CD4-positive, alpha-beta T cell treated with Interleukin-6 at 100 ng/mL for 8 hours (primary cell): ENCODE results near the gene PRDM15.

Experiments
- DNase-seq: peaks from one replicate; pipeline ENCODE4 v3.0.0-alpha.2; 2020; ENCODE audit warnings: mixed read lengths, low spot score

PRDM15 gene

DNA sequence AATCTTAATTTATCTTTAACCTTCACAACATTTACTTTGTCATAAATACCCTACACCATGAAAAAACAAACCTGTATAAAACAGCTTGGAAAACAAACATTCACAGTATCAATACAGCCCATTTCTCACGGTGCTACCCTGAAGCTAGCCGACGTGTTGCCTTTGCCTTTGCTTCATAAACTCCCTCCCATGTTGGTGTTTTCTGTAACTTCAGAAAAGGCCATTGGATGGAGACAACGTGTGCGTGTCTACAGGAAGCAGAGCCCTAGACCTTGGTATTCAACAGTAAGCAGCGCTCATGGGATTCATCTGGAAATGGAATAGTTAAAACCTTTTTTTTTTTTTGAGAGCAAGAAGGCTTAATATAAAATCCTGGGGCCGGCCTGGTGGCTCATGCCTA lies 7.2 kb upstream of the PRDM15 start:
- no peak for DNase-seq

- DNase-seq, result no peak
These were observed 6.3 kb upstream of the PRDM15 start for GRCh38 chr21:41885341-41886024.

DNA sequence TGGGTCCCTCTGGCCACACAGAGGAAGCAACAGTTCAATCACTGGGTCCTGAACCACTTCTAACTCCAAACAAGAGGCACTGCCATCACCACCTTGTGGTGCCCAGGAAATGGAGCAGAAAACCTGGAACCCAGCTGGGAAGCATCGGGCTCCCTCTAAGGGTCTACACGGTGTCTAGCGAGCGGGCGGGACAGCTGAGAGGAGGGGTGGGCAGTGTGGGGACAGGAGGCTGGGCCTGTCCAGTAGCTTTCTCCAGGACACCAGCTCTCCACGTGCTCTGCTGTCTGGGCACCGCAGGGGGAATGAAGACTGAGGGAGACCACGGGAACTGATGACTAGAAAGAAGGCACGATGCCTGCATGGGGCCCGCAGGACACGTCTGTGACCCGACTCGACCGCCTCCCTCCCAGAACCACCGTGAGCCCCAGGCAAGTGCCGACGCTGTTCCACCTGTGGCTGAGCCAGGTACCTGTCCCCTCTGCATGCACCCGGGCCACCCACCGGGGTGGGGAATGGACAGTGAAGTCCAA lies 5.4 kb upstream of the PRDM15 start:
- DNase-seq, result no peak

GRCh38 chr21:41883582-41883981 lies 4.4 kb upstream of the PRDM15 start:
- DNase-seq, result no peak

DNA sequence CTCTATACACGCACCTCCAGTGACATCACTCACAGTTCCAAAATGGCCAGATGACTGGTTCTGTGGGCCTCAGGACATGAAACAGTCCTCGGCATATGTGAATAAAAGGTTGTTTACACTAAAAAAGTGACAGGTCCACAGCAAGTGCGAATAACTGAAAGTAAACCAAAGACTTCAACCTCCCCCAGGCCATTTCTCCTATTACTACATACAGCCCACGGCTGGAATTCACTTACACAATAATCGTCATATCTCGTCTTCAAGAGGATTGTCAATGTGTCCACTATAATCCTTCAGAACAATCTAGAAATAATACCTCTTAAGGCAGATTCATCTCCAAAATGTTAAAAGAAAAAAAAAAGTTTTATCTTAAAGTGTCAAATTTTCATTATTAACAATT lies 1.9 kb upstream of the PRDM15 start:
- no peak for DNase-seq

GRCh38 chr21:41880153-41880552 lies 1.0 kb upstream of the PRDM15 start:
- DNase-seq, result no peak

DNA sequence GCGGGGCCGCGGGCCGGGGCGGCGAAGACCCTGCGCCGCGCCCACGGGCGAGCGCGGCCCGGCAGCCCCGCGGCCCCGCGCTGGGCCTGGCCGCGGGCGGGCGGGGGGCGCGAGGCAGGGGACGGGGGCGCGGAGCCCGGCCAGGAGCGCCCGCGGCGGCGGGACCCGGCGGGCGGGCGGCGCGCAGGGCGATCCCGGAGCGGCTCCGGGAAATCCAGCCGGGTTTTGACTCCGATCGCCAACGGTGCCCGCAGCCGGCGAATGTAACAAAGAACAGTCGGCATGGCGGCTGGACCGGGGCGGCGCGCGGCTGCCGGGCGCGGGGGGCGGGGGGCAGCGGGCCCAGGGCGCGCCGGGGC lies 334 bp downstream of the PRDM15 start:
- DNase-seq, result peak; percentile 70

- peak; percentile 9 for DNase-seq
These were observed 978 bp downstream of the PRDM15 start for GRCh38 chr21:41877901-41878830.

DNA sequence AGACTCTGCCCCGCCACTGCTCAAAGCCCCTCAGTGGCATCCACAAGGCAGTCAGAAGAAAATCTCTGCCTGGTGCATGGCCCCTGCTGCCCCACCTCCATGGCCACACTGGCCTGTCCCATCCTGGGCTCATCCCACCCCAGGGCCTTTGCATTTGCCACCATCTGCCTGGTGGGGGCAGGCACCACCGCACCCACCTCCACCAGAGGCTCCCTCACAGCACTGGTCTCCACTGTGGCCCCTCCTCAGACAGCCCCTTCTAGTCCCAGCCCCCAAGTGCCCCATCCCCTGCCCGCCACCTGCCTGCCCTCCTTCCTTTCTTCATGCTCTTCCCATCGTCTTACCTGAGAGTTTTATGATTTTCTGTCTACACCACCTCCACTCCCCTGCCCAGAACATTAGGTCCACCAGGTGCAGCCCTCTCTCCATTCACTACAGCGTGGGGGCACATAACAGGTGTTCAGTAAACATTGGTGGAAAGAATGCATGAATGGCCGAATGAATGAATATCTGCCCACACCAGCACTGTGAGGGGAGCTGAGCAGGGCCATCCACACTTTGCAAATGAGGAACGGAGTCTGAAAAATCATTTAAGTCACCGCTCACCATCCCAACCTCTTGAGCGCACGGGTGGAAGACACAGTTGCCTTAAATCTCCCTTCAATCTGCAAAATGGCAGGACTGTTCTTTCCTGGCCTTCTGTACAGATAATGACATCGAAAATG lies 2.1 kb downstream of the PRDM15 start:
- DNase-seq, result no peak

DNA sequence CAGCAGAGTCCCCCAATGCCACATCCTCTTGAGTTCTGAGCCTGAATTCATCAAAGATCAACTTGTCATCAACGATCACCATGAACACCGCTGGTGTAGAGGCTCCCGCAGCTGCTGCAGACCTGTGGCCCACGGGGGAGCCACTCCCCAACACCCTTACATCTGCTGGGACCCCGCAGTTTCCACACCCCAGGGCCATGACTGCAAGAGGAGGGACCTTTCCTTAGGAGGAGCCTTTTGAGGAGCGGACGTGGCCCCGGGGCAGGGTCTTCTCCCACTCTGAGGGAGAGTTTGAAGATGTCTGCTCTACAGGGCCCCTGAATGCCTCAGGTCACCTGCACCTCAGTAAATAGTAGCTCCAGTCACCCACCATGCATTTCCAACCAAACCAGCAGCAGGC lies 2.7 kb downstream of the PRDM15 start:
- no peak for DNase-seq

- no peak for DNase-seq
These were observed 4.1 kb downstream of the PRDM15 start for GRCh38 chr21:41875086-41875485.

GRCh38 chr21:41874611-41875010 lies 4.5 kb downstream of the PRDM15 start:
- no peak for DNase-seq

DNA sequence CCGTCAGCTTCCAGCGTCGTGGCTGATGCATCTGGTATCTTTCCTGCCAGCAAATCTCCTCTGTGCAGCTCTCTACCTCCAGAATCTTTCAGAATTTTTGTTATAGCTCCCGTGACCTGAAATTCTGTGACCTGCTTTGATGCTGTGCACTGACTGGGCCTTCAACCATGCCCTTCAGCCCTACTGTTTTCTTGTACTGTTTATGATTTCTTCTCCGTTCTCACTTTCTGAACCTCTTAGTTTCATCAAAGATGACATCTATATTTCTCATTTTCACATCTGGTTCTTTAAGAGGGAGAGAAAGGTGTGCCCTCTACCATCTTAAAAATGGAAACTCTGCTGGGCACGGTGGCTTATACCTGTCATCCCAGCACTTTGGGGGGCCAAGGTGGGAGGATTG lies 5.7 kb downstream of the PRDM15 start:
- no peak for DNase-seq

DNA sequence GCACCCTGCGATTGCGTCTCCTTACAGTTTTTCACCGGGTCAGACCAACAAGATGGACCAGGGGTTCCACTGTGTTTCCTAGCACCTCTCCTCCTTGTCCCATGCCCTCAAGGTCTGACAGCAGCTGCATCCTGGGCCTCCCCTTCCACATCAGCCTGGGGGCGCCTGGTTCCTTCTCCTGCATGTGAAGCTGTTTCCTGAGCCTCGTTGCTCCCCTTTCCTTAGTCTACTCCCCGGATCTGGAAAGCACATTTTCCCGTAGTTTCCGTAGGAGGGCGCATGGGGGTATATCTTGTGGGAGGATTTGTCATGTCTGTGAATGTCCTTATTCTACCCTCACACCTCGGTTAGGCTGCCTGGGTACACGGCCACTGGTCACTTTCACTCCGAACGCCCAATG lies 6.1 kb downstream of the PRDM15 start:
- DNase-seq, result no peak

GRCh38 chr21:41871293-41872030 lies 7.7 kb downstream of the PRDM15 start:
- no peak for DNase-seq

- no peak for DNase-seq
These were observed 9.4 kb downstream of the PRDM15 start for GRCh38 chr21:41869771-41870170.

DNA sequence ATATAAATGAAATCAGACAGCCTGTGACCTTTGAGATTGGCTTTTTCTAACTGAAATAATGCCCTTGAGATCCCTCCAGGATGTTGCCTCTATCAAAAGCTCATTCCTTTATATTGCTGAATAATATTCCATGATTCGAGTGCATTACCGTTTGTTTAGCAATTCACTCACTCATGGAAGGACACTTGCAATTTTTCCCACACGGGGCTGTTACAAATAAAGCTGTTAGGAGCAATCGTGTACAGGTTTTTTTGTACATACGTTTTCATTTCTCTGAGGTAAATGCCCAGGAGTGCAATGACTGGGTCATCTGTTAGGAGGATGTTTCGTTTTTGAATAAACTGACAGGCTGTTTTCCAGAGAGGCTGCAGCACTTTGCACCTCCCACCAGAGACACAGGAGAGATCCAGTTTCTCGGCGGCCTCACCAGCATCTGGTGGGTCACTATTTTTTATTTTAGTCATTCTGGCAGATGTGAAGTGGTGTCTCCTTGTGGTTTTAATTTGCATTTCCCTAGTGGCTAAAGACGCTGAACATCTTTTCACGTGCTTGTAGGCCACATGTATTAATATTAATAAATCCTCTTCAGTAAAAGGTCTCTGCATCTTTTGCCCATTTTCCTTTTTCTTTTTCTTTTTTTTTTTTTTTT lies 11.0 kb downstream of the PRDM15 start:
- no peak for DNase-seq

DNA sequence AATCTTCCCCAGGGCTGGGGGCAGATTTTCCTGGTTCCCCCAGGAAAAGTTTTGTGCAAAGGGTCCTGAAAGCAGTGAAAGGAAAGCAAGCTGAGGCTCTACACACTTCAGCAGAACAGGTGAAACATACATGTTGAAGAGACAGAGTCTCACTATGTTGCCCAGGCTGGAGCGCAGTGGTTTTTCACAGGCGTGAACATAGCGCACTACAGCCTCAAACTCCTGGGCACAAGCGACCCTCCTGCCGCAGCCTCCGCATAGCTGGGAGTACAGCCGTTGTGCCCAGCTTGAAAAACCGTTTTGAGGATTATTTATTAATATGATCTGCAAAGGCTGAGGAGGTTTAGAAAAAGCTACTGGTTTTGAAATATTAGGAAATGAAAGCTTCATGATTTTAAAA lies 11.8 kb downstream of the PRDM15 start:
- DNase-seq, result no peak

GRCh38 chr21:41866274-41866809 lies 12.8 kb downstream of the PRDM15 start:
- DNase-seq, result no peak

- DNase-seq, result no peak
These were observed 14.0 kb downstream of the PRDM15 start for GRCh38 chr21:41865002-41865777.
